ENCODE measurements around the gene SELENOS. TPM values are rescaled to one million over a fixed set of nuclear protein-coding genes. Genes with fewer than 3 reads are reported as not detected.
A peak's percentile ranks its signal among the peaks of the same experiment; 100 is the strongest.

The SELENOS gene
- total RNA-seq, 1 donor from 2014 or later: 42.1 TPM

GRCh38 chr15:101323793-101324523 lies 46.7 kb upstream of the SELENOS start:
- Mint-ChIP-seq H3K27me3 (ENCODE audit: low read depth) (peaks cover 34% of the 10 kb centered on the region), H3K4me3 (no peak overlapping the region)

GRCh38 chr15:101322854-101323477 lies 45.7 kb upstream of the SELENOS start:
- no peak for DNase-seq (ENCODE audit: low read depth, low spot score)

More at GRCh38 chr15:101323793-101324523, 46.7 kb upstream of the SELENOS start:
- no peak for TF ChIP-seq CTCF (conservative IDR thresholded peaks at IDR 0.05)
- Mint-ChIP-seq H3K4me1 (no peaks in the 10 kb centered on the region), H3K36me3 (ENCODE audit: low read depth) (no peaks in the 10 kb centered on the region), H3K9me3 (no peaks in the 10 kb centered on the region), H3K27ac (ENCODE audit: unreplicated experiment) (no peak overlapping the region)
- no peak for DNase-seq (ENCODE audit: low read depth, low spot score)

GRCh38 chr15:101322016-101322695 lies 44.9 kb upstream of the SELENOS start:
- Mint-ChIP-seq H3K4me1 (no peaks in the 10 kb centered on the region), H3K4me3 (no peak overlapping the region), H3K9me3 (no peaks in the 10 kb centered on the region), H3K27ac (ENCODE audit: unreplicated experiment) (no peak overlapping the region), H3K27me3 (ENCODE audit: low read depth) (peaks cover 28% of the 10 kb centered on the region), H3K36me3 (ENCODE audit: low read depth) (no peaks in the 10 kb centered on the region)
- no peak for DNase-seq (ENCODE audit: low read depth, low spot score)
- no peak for TF ChIP-seq CTCF (conservative IDR thresholded peaks at IDR 0.05)

More at GRCh38 chr15:101322854-101323477, 45.7 kb upstream of the SELENOS start:
- H3K27me3 Mint-ChIP-seq (ENCODE audit: low read depth): peaks cover 31% of the 10 kb centered on the region
- H3K4me1 Mint-ChIP-seq: no peaks in the 10 kb centered on the region
- no peaks in the 10 kb centered on the region for H3K36me3 Mint-ChIP-seq (ENCODE audit: low read depth)
- H3K9me3 Mint-ChIP-seq: no peaks in the 10 kb centered on the region
- no peak for TF ChIP-seq CTCF (conservative IDR thresholded peaks at IDR 0.05)
- no peak overlapping the region for H3K4me3 Mint-ChIP-seq
- H3K27ac Mint-ChIP-seq (ENCODE audit: unreplicated experiment): no peak overlapping the region

- Mint-ChIP-seq H3K27ac (ENCODE audit: unreplicated experiment) (no peak overlapping the region), H3K27me3 (ENCODE audit: low read depth) (peaks cover 21% of the 10 kb centered on the region), H3K4me3 (no peak overlapping the region), H3K36me3 (ENCODE audit: low read depth) (no peaks in the 10 kb centered on the region), H3K4me1 (no peaks in the 10 kb centered on the region), H3K9me3 (no peaks in the 10 kb centered on the region)
- TF ChIP-seq CTCF (conservative IDR thresholded peaks at IDR 0.05): peak; percentile 37
- no peak for DNase-seq (ENCODE audit: low read depth, low spot score)
These were observed 43.3 kb upstream of the SELENOS start for GRCh38 chr15:101320501-101321052.

- H3K9me3 Mint-ChIP-seq: no peaks in the 10 kb centered on the region
- DNase-seq (ENCODE audit: low read depth, low spot score): no peak
- no peak for TF ChIP-seq CTCF (conservative IDR thresholded peaks at IDR 0.05)
- peaks cover 21% of the 10 kb centered on the region for H3K27me3 Mint-ChIP-seq (ENCODE audit: low read depth)
- no peaks in the 10 kb centered on the region for H3K36me3 Mint-ChIP-seq (ENCODE audit: low read depth)
- H3K4me3 Mint-ChIP-seq: no peak overlapping the region
- H3K4me1 Mint-ChIP-seq: no peaks in the 10 kb centered on the region
- no peak overlapping the region for H3K27ac Mint-ChIP-seq (ENCODE audit: unreplicated experiment)
These were observed 41.6 kb upstream of the SELENOS start for GRCh38 chr15:101318839-101319238.

Measured in neural crest cell (in vitro differentiated cells).